ENCODE measurements around the gene KMT5B.

Gene KMT5B

DNA sequence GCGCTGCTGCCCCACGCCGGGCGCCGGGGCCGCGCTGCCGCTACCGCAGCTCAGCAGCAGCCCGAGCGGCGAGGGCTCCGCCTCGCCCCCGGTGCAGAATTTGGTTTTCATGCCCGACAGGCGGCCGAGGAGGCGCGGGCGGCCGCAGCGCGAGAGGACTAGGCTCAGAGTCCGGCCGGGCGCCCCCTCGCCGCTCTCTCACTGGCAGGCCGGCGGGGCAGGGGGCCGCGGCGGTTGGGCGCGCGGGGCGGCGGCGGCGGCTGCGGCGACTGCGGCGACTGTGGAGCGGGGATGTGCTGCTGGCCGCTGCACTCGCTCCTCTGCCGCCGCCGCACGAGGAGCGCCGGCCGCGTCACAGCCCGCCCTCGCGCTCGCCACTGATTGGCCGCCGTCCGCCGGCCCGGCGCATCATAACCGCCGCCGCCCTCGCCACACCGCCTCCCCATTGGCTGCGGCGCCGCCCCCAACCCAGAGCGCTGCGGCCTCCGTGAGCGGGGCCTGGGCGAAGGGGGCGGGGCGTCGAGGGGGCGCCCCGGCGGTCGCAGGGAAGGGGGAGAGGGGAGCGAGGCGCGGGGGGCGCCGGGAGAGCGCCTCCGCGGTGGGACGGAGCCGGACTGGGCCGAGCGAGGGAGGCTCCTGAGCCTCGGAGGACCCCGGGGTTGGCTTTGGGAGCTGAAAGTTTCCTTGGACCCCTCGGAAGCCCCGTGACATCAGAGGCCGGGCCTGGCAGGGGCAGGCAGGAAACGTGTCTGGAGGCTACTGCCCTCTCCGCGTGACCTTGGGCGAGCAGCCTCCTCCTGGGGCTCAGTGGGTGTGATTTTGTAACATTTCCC is 91.8 kb downstream of the KMT5B start, which contains the start of gene CHKA:
Gene CHKA, minus strand, starts transcription at position 322 of the 833 bp plus-strand sequence. Its CDS starts 211 bp downstream, at position 111.
- Histone ChIP-seq H3K4me3 (ENCODE audit: low read length) (peak within 1 kb of the TSS; percentile 81), H3K27me3 (replicated peaks; ENCODE audit: insufficient read depth, low read length) (no peaks in the 10 kb centered on the region), H3F3A (ENCODE audit: insufficient read depth, low read length) (peaks cover 3% of the 10 kb centered on the region; the same call in 1 of the 2 replicates), H2AFZ (ENCODE audit: low read length) (peak within 1 kb of the TSS; percentile 97), H4K20me1 (ENCODE audit: insufficient read depth, low read length) (no peaks in the 10 kb centered on the region; the same call in 1 of the 2 replicates), H3K9ac (ENCODE audit: low read length) (peak within 1 kb of the TSS; percentile 85), H3K4me1 (ENCODE audit: low read length) (peaks cover 11% of the 10 kb centered on the region), H3K27ac (ENCODE audit: low read length) (peak within 1 kb of the TSS; percentile 75; the same call in 1 of the 2 replicates), H3K9me3 (replicated peaks; ENCODE audit: insufficient read depth, low read length) (no peaks in the 10 kb centered on the region), H3K4me2 (ENCODE audit: low read depth, low read length) (peak within 1 kb of the TSS; percentile 94), H3K36me3 (replicated peaks; ENCODE audit: insufficient read depth, low read length) (no peaks in the 10 kb centered on the region), H3K79me2 (ENCODE audit: low read length) (peaks cover 42% of the 10 kb centered on the region), H3K9me2 (replicated peaks; ENCODE audit: insufficient read depth, low read length) (no peaks in the 10 kb centered on the region)
- peak; percentile 94 for DNase-seq
- TF ChIP-seq, protein P1, sequence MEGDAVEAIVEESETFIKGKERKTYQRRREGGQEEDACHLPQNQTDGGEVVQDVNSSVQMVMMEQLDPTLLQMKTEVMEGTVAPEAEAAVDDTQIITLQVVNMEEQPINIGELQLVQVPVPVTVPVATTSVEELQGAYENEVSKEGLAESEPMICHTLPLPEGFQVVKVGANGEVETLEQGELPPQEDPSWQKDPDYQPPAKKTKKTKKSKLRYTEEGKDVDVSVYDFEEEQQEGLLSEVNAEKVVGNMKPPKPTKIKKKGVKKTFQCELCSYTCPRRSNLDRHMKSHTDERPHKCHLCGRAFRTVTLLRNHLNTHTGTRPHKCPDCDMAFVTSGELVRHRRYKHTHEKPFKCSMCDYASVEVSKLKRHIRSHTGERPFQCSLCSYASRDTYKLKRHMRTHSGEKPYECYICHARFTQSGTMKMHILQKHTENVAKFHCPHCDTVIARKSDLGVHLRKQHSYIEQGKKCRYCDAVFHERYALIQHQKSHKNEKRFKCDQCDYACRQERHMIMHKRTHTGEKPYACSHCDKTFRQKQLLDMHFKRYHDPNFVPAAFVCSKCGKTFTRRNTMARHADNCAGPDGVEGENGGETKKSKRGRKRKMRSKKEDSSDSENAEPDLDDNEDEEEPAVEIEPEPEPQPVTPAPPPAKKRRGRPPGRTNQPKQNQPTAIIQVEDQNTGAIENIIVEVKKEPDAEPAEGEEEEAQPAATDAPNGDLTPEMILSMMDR (IDR thresholded peaks at IDR 0.05; ENCODE audit: low read length): no peak
- TF ChIP-seq EZH2 (optimal IDR thresholded peaks at IDR 0.05; ENCODE audit: low read depth, low read length) (no peak), EZH2phosphoT487 (IDR thresholded peaks at IDR 0.05; ENCODE audit: low read length) (no peak)

DNA sequence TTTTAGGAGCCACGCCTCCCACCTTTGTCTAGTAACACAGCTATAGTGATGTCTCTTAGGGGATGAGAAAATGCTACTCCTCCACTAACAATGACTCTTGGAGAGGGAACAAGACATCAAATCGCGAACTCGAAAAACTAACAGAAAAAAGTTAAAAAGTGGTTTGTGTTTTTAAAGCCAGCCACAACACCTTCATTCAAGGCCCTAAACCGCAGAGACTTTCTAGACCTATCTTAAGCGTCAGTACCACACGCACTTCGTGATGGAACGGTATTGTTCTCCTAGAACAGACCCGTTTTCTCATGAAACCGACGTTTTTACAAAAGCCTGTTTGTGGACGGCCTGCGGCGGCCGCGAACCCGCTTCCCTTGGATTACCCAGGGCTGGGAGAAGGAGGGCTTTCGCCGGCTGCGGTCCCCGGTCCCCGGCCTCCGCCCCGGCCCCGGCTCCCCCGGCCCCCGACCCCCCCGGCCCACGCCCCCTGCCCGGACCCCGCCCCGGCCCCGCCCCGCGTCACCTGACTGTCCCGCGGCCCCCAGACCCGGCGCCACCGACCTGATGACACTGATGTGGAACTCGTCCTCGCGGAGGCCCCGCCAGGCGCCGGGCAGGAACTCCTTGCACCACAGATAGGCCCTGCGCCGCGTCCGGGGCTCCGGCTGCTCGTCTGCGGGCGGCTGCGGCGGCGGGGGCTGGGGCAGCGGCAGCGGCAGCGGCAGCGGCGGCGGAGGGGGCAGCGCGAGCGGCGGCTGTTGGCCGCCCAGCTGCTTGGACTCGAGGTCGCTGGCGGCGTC is 92.6 kb downstream of the KMT5B start:
- peak overlapping the region; percentile 73 for H3K4me3 ChIP-seq (ENCODE audit: low read length)
- H3K79me2 ChIP-seq (ENCODE audit: low read length): peaks cover 50% of the 10 kb centered on the region
- peak overlapping the region; percentile 94 for H3K4me2 ChIP-seq (ENCODE audit: low read depth, low read length)
- H3K4me1 ChIP-seq (ENCODE audit: low read length): peaks cover 11% of the 10 kb centered on the region
- peak overlapping the region; percentile 49; the same call in 1 of the 2 replicates for H3K9ac ChIP-seq (ENCODE audit: low read length)
- H3F3A ChIP-seq (ENCODE audit: insufficient read depth, low read length): peaks cover 3% of the 10 kb centered on the region; the same call in 1 of the 2 replicates
- H3K27ac ChIP-seq (ENCODE audit: low read length): peak overlapping the region; percentile 32; the same call in 1 of the 2 replicates
- H3K27me3 ChIP-seq (replicated peaks; ENCODE audit: insufficient read depth, low read length): no peaks in the 10 kb centered on the region
- TF ChIP-seq EZH2 (optimal IDR thresholded peaks at IDR 0.05; ENCODE audit: low read depth, low read length): no peak
- TF ChIP-seq, protein P1 (IDR thresholded peaks at IDR 0.05; ENCODE audit: low read length): no peak
- H4K20me1 ChIP-seq (ENCODE audit: insufficient read depth, low read length): no peaks in the 10 kb centered on the region; the same call in 1 of the 2 replicates
- peak overlapping the region; percentile 40; the same call in 1 of the 2 replicates for H2AFZ ChIP-seq (ENCODE audit: low read length)
- no peaks in the 10 kb centered on the region for H3K9me3 ChIP-seq (replicated peaks; ENCODE audit: insufficient read depth, low read length)
- H3K36me3 ChIP-seq (replicated peaks; ENCODE audit: insufficient read depth, low read length): no peaks in the 10 kb centered on the region
- peak; percentile 61 for DNase-seq
- no peaks in the 10 kb centered on the region for H3K9me2 ChIP-seq (replicated peaks; ENCODE audit: insufficient read depth, low read length)

DNA sequence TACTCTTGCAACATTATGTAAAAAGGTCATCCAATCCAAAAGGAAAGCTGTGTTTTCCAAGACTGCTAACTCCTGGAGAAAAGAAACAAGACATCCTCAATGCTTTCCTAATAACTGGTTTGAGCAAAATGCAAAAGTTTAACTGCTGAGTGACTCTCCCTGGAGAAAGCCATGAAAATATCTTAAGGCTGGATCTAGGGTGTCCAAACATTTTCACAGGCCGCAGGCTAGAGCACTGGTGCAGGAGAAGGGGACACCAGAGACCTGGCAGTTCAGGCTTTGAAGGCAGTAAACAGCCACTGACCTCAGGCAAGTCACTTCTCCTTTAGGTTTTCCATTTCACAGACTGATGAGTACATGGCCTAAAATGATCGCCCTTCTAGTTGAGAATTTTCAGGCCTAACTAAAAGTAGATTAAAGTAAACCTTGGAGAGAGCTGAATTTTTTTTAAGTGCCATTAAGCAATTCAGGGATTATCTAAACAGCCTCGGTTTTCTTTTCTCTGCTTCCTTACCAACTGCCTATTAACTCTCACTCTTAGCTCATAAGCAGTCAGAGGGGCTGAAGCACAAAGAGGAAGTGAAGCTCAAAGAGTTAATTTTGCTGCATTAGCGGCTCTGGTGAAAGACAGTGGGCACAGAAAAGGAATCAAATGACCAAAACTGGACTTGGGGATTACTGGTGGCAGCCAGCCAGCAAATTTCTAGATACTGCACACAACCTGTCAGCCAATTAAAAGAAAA is 94.2 kb downstream of the KMT5B start:
- H3K27me3 ChIP-seq (replicated peaks; ENCODE audit: insufficient read depth, low read length): no peaks in the 10 kb centered on the region
- H3K9me3 ChIP-seq (replicated peaks; ENCODE audit: insufficient read depth, low read length): no peaks in the 10 kb centered on the region
- H3K9me2 ChIP-seq (replicated peaks; ENCODE audit: insufficient read depth, low read length): no peaks in the 10 kb centered on the region
- H3F3A ChIP-seq (ENCODE audit: insufficient read depth, low read length): peaks cover 3% of the 10 kb centered on the region; the same call in 1 of the 2 replicates
- H3K9ac ChIP-seq (ENCODE audit: low read length): no peak overlapping the region
- DNase-seq: no peak
- H3K4me2 ChIP-seq (ENCODE audit: low read depth, low read length): no peak overlapping the region; the same call in 1 of the 2 replicates
- H3K4me3 ChIP-seq (ENCODE audit: low read length): no peak overlapping the region
- peaks cover 66% of the 10 kb centered on the region for H3K79me2 ChIP-seq (ENCODE audit: low read length)
- TF ChIP-seq, protein P1 (IDR thresholded peaks at IDR 0.05; ENCODE audit: low read length): no peak
- TF ChIP-seq EZH2phosphoT487 (IDR thresholded peaks at IDR 0.05; ENCODE audit: low read length) (no peak), EZH2 (optimal IDR thresholded peaks at IDR 0.05; ENCODE audit: low read depth, low read length) (no peak)
- H4K20me1 ChIP-seq (ENCODE audit: insufficient read depth, low read length): no peaks in the 10 kb centered on the region; the same call in 1 of the 2 replicates
- H3K27ac ChIP-seq (ENCODE audit: low read length): no peak overlapping the region
- no peak overlapping the region for H2AFZ ChIP-seq (ENCODE audit: low read length)
- peaks cover 11% of the 10 kb centered on the region for H3K4me1 ChIP-seq (ENCODE audit: low read length)
- no peaks in the 10 kb centered on the region for H3K36me3 ChIP-seq (replicated peaks; ENCODE audit: insufficient read depth, low read length)

Data from MM.1S (cell line).